Esophagus squamous epithelium (tissue), 4 donors: ENCODE data around the gene MYOCOS.

Experiments
- CTCF ChIP-seq, 6 experiments: fragments of 450-650 bp in 4 of 6; fragments of 200-600 bp in 2 of 6; sonication (generic) in 2 of 6; IDR thresholded peaks; one replicate each; pipeline ENCODE4 v1.5.1; 2016 to 2019; ENCODE audit warnings: antibody characterized with exemption in 6 of 6, mild to moderate bottlenecking in 4 of 6, moderate library complexity in 4 of 6
- POLR2A ChIP-seq, 4 donors: fragments of 450-650 bp; IDR thresholded peaks; one replicate each; pipeline ENCODE4 v1.6.1; 2017; ENCODE audit warnings: antibody characterized with exemption in 4 of 4, mild to moderate bottlenecking in 4 of 4, moderate library complexity in 3 of 4

- no peak for TF ChIP-seq CTCF (IDR thresholded peaks at IDR 0.05)
- no peak for TF ChIP-seq POLR2A (IDR thresholded peaks at IDR 0.05)
Measured at GRCh38 chr1:171666114-171666769, 44.2 kb downstream of the MYOCOS start.
